ENCODE data around the gene CHURC1.

The CHURC1 gene

DNA sequence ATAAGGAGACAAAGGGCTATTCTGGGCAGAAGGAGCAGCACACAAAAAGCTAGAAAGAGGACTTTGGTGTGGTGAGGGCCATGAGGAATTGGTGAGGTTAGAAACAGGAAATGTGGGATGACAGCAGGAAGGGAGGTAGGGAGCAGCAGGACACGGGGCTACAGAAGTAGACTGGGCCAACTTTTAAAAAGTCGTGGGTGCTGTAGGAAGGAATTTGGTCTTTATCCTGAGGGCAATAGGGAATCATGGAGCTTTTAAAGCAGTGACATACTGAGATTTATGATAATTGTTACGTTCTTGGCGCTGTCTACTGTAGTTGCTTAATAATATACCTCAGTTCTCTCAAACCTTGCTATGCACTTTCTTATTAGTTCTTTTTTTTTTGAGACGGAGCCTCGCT lies 8.2 kb upstream of the CHURC1 start:
- TF ChIP-seq, protein P1, sequence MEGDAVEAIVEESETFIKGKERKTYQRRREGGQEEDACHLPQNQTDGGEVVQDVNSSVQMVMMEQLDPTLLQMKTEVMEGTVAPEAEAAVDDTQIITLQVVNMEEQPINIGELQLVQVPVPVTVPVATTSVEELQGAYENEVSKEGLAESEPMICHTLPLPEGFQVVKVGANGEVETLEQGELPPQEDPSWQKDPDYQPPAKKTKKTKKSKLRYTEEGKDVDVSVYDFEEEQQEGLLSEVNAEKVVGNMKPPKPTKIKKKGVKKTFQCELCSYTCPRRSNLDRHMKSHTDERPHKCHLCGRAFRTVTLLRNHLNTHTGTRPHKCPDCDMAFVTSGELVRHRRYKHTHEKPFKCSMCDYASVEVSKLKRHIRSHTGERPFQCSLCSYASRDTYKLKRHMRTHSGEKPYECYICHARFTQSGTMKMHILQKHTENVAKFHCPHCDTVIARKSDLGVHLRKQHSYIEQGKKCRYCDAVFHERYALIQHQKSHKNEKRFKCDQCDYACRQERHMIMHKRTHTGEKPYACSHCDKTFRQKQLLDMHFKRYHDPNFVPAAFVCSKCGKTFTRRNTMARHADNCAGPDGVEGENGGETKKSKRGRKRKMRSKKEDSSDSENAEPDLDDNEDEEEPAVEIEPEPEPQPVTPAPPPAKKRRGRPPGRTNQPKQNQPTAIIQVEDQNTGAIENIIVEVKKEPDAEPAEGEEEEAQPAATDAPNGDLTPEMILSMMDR (IDR thresholded peaks at IDR 0.05): no peak
- TF ChIP-seq ZFX (IDR thresholded peaks at IDR 0.05; ENCODE audit: borderline replicate concordance): no peak
- no peak overlapping the region for H3K27ac ChIP-seq

DNA sequence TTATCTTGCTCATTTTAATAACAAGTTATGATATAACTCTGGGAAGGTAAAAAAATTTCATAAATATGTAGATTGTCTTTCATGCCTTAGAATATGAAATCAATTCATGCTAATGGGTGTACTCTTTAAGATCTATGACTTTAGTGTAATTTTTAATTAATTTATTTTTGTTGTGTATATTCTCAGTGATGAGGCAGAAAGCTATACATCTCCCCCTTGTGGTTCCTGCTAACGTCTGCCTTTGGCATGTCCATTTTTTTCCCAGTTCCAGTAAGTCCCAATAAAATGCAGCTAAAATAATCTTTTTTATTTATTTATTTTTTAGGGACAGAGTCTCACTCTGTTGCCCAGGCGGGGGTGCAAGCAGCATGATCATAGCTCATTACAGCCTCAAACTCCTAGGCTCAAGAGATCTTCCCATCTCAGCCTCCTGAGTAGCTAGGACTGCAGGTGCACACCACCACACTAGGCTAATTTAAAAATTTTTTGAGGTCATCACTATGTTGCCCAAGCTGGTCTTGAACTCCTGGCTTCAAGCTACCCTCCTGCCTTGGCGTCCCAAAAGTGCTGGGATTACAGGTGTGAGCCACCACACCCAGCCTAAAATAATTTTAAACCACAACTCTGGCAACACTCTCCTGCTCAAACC lies 3.3 kb upstream of the CHURC1 start:
- TF ChIP-seq ZFX (IDR thresholded peaks at IDR 0.05; ENCODE audit: borderline replicate concordance): no peak
- TF ChIP-seq, protein P1 (IDR thresholded peaks at IDR 0.05): peak; percentile 76
- no peak overlapping the region for H3K27ac ChIP-seq

- H3K27ac ChIP-seq: no peak overlapping the region
- TF ChIP-seq, protein P1 (IDR thresholded peaks at IDR 0.05): no peak
- TF ChIP-seq ZFX (IDR thresholded peaks at IDR 0.05; ENCODE audit: borderline replicate concordance): no peak
Measured at GRCh38 chr14:64912261-64912660, 2.0 kb upstream of the CHURC1 start.

DNA sequence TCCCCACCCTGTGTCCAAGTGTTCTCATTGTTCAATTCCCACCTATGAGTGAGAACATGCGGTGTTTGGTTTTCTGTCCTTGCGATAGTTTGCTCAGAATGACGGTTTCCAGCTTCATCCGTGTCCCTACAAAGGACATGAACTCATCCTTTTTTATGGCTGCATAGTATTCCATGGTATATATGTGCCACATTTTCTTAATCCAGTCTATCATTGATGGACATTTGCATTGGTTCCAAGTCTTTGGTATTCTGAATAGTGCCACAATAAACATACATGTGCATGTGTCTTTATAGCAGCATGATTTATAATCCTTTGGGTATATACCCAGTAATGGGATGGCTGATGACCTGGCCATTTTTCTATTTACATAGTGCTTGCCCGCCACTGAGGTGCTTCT lies 778 bp upstream of the CHURC1 start:
- peak overlapping the region; percentile 75 for H3K27ac ChIP-seq

DNA sequence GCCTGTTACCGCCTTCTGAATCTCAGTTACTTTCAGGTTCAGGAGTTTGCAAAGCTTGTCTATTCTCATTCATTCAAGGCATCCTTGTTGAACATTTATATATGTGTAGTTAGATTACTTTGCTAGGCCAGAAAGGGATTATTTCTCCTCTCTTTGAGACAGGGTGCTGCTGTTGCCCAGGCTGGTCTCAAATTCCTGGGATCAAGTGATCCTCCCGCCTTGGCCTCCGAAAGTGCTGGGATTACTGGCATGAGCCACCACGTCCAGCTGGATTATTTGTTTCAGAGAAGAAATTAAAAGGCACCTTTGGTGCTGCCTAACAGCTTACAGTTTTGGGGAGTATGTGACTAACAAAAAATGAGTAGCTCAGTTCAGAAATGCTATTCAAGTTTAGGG lies 772 bp downstream of the CHURC1 start:
- peak overlapping the region; percentile 75; the same call in 1 of the 2 replicates for H3K27ac ChIP-seq
- TF ChIP-seq, protein P1 (IDR thresholded peaks at IDR 0.05): no peak
- no peak for TF ChIP-seq ZFX (IDR thresholded peaks at IDR 0.05; ENCODE audit: borderline replicate concordance)

DNA sequence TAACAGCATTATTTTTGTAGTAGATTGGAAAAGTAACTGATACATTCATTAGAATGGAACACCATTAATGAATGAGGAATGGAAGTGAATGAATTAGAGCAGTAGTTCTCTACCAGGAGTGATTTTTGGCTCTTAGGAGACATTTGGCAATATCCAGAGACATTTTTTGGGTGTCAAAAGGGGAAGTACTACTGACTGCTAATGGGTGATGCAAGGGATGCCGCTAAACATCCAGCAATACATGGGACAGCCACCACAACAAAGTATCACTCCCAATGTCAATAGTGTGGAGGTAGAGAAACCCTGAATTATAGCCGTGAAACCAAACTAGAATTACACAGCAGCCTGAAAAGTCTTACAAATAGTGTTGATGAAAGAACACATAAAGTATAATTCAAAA lies 1.5 kb downstream of the CHURC1 start:
- no peak for TF ChIP-seq ZFX (IDR thresholded peaks at IDR 0.05; ENCODE audit: borderline replicate concordance)
- TF ChIP-seq, protein P1 (IDR thresholded peaks at IDR 0.05): no peak
- no peak overlapping the region for H3K27ac ChIP-seq

- no peak overlapping the region for H3K27ac ChIP-seq
- TF ChIP-seq ZFX (IDR thresholded peaks at IDR 0.05; ENCODE audit: borderline replicate concordance): no peak
- TF ChIP-seq, protein P1 (IDR thresholded peaks at IDR 0.05): no peak
Measured at GRCh38 chr14:64918216-64918615, 4.0 kb downstream of the CHURC1 start.

- TF ChIP-seq, protein P1 (IDR thresholded peaks at IDR 0.05): no peak
- TF ChIP-seq ZFX (IDR thresholded peaks at IDR 0.05; ENCODE audit: borderline replicate concordance): no peak
- no peak overlapping the region for H3K27ac ChIP-seq
Measured at GRCh38 chr14:64919215-64919614, 5.0 kb downstream of the CHURC1 start.
